Spleen (tissue), 11 donors: Measurements from ENCODE around the gene PIR. TPM values are rescaled to one million over a fixed set of nuclear protein-coding genes. Genes with fewer than 3 reads are reported as not detected.

Experiments used
- DNase-seq: peaks from one replicate; pipeline ENCODE4 v3.0.0-alpha.2; 2020
- H3K27ac ChIP-seq, 8 donors: fragments of 200-600 bp; sonication (generic) in 7 of 8; 1 replicate in 4 of 8; 2 replicates in 4 of 8; pipeline versions ENCODE4 v1.5.0 to v1.8.0; 2016 to 2021; ENCODE audit warnings: inconsistent platforms in 4 of 8, mild to moderate bottlenecking in 4 of 8, moderate library complexity in 1 of 8
- H3K27me3 ChIP-seq, 7 donors: fragments of 200-600 bp; sonication (generic) in 6 of 7; replicated peaks in 1 of 7; 1 replicate in 4 of 7; 2 replicates in 3 of 7; pipeline versions ENCODE4 v1.5.0 to v1.8.0; 2016 to 2021; ENCODE audit warnings: inconsistent platforms in 3 of 7, mild to moderate bottlenecking in 1 of 7
- H3K36me3 ChIP-seq, 6 donors: fragments of 200-600 bp; sonication (generic) in 5 of 6; 1 replicate in 4 of 6; 2 replicates in 2 of 6; pipeline versions ENCODE4 v1.5.0 to v1.8.0; 2016 to 2021; ENCODE audit warnings: inconsistent platforms in 2 of 6
- H3K4me1 ChIP-seq, 6 donors: fragments of 200-600 bp; sonication (generic) in 5 of 6; 1 replicate in 3 of 6; 2 replicates in 3 of 6; pipeline versions ENCODE4 v1.5.0 to v1.8.0; 2016 to 2021; ENCODE audit warnings: inconsistent platforms in 3 of 6
- H3K4me3 ChIP-seq, 8 donors: fragments of 200-600 bp; sonication (generic) in 7 of 8; 1 replicate in 4 of 8; 2 replicates in 4 of 8; pipeline versions ENCODE4 v1.5.0 to v1.8.0; 2016 to 2021; ENCODE audit warnings: inconsistent platforms in 4 of 8, mild to moderate bottlenecking in 4 of 8, moderate library complexity in 2 of 8
- H3K9me3 ChIP-seq, 8 donors: fragments of 200-600 bp; sonication (generic) in 7 of 8; 1 replicate in 4 of 8; 2 replicates in 4 of 8; pipeline versions ENCODE4 v1.5.0 to v1.8.0; 2016 to 2021; ENCODE audit warnings: inconsistent platforms in 4 of 8
- CTCF ChIP-seq, 11 experiments: fragments of 200-600 bp in 7 of 11; fragments of 450-650 bp in 4 of 11; sonication (generic) in 4 of 11; IDR thresholded peaks in 8 of 11; conservative IDR thresholded peaks in 3 of 11; 1 replicate in 7 of 11; 2 replicates in 4 of 11; pipeline versions ENCODE4 v1.4.0 to v1.8.0; 2016 to 2021; ENCODE audit warnings: antibody characterized with exemption in 11 of 11, inconsistent platforms in 4 of 11, mild to moderate bottlenecking in 1 of 11
- POLR2A ChIP-seq, 3 donors: fragments of 450-650 bp; IDR thresholded peaks; one replicate each; pipeline ENCODE4 v1.5.1; 2017; ENCODE audit warnings: antibody characterized with exemption in 3 of 3, mild to moderate bottlenecking in 1 of 3
- POLR2AphosphoS5 ChIP-seq, 3 donors: sonication (generic); formaldehyde crosslinking; IDR thresholded peaks; one replicate each; pipeline ENCODE4 v1.5.1; 2017; ENCODE audit warnings: antibody characterized with exemption in 3 of 3
- WGBS, 5 donors: extraction: QIAGEN DNeasy Blood & Tissue Kit in 3 of 5; methylation state at CpG; one replicate each; pipeline versions ENCODE4 v1.1.5 to v1.1.7; 2013 to 2018; 5-methylcytosine and 5-hydroxymethylcytosine counted together
- intact Hi-C: fragments of 100-400 bp; cut with DNase I; formaldehyde crosslinking; loops from one replicate; pipeline ENCODE4 v1.15.0; 2023; ENCODE audit warnings: low total_unique reads
- polyA plus RNA-seq, 3 donors: library from polyadenylated mRNA; stranded (reverse); fragments of 200-250 nt; gene quantifications; one replicate each; pipeline ENCODE4 v1.2.1, GENCODE V29; 2013
- total RNA-seq, 7 donors: library from RNA; depleted of rRNA in 3 of 7; stranded (reverse); fragments of >200 nt in 3 of 7; fragmentation: NEBNext Ultra II Directional in 4 of 7; extraction: Animal tissue kit (Norgen Biotek cat#: 25700) in 4 of 7; gene quantifications; one replicate each; pipeline versions ENCODE4 v1.1.0 to v1.2.1, GENCODE V29; 2016 to 2021
- donor health status: healthy with polysubstance abuse.
- donor health status: DM: no; HTN: no; CAD: no; lungs with moderate emphysema.
- donor health status: DM: no; HTN: no; CAD: no.
- donor health status: Bipolar disorder and iron deficiency.
- donor health status: healthy.
- donor health status: DM: no; HTN: no; CAD: no.
- donor health status: DM: yes; HTN: yes; CAD: no.

Gene PIR
- total and polyA plus RNA-seq, 10 donors: 12.4 to 30.8 (median 24.2) TPM

GRCh38 chrX:15438332-15438731 is 54.8 kb downstream of the PIR start:
- H3K36me3 ChIP-seq: no peaks in the 10 kb centered on the region
- H3K4me3 ChIP-seq: no peak overlapping the region
- intact Hi-C loops: no loop called here
- H3K27ac ChIP-seq: no peak overlapping the region
- no peaks in the 10 kb centered on the region for H3K4me1 ChIP-seq
- DNase-seq: no peak
- 81 to 100% (median 87%) methylated on average over 1 to 3 of the region's 3 CpGs for WGBS, 5 donors
- H3K27me3 ChIP-seq: no peaks in the 10 kb centered on the region
- no peaks in the 10 kb centered on the region for H3K9me3 ChIP-seq
- TF ChIP-seq CTCF (IDR thresholded peaks at IDR 0.05 in 8 of 11, conservative IDR thresholded peaks at IDR 0.05 in 3 of 11) (no peak), POLR2A (IDR thresholded peaks at IDR 0.05) (no peak), POLR2AphosphoS5 (IDR thresholded peaks at IDR 0.05) (no peak)

GRCh38 chrX:15437724-15438123 is 55.4 kb downstream of the PIR start:
- H3K27me3 ChIP-seq: peaks cover 0 to 4% (median 0%) of the 10 kb centered on the region in 7 donors
- 71 to 89% (median 77%) methylated on average over 1 of the region's 1 CpG for WGBS, 5 donors
- H3K4me1 ChIP-seq: no peaks in the 10 kb centered on the region
- DNase-seq: no peak
- no peaks in the 10 kb centered on the region for H3K36me3 ChIP-seq
- no peaks in the 10 kb centered on the region for H3K9me3 ChIP-seq
- TF ChIP-seq POLR2AphosphoS5 (IDR thresholded peaks at IDR 0.05) (no peak), CTCF (IDR thresholded peaks at IDR 0.05 in 8 of 11, conservative IDR thresholded peaks at IDR 0.05 in 3 of 11) (no peak), POLR2A (IDR thresholded peaks at IDR 0.05) (no peak)
- intact Hi-C loops: no loop called here
- no peak overlapping the region for H3K4me3 ChIP-seq
- H3K27ac ChIP-seq: no peak overlapping the region

- no peak overlapping the region for H3K27ac ChIP-seq
- intact Hi-C loops: no loop called here
- TF ChIP-seq POLR2AphosphoS5 (IDR thresholded peaks at IDR 0.05) (no peak), POLR2A (IDR thresholded peaks at IDR 0.05) (no peak), CTCF (IDR thresholded peaks at IDR 0.05 in 8 of 11, conservative IDR thresholded peaks at IDR 0.05 in 3 of 11) (no peak)
- peaks cover 0 to 9% (median 0%) of the 10 kb centered on the region in 7 donors for H3K27me3 ChIP-seq
- no peaks in the 10 kb centered on the region for H3K9me3 ChIP-seq
- no peak overlapping the region for H3K4me3 ChIP-seq
- no peak for DNase-seq
- no peaks in the 10 kb centered on the region for H3K4me1 ChIP-seq
- WGBS, 5 donors: 62 to 84% (median 65%) methylated on average over 2 of the region's 2 CpGs
- no peaks in the 10 kb centered on the region for H3K36me3 ChIP-seq
Observed at GRCh38 chrX:15435836-15436619, 57.1 kb downstream of the PIR start.

- no peak overlapping the region for H3K27ac ChIP-seq
- no peaks in the 10 kb centered on the region for H3K4me1 ChIP-seq
- intact Hi-C loops: no loop called here
- no peak for TF ChIP-seq CTCF (IDR thresholded peaks at IDR 0.05 in 8 of 11, conservative IDR thresholded peaks at IDR 0.05 in 3 of 11)
- no peak for TF ChIP-seq POLR2AphosphoS5 (IDR thresholded peaks at IDR 0.05)
- TF ChIP-seq POLR2A (IDR thresholded peaks at IDR 0.05): no peak
- no peaks in the 10 kb centered on the region for H3K36me3 ChIP-seq
- no peak overlapping the region for H3K4me3 ChIP-seq
- 53 to 77% (median 72%) methylated on average over 2 of the region's 2 CpGs for WGBS, 5 donors
- no peak for DNase-seq
- H3K27me3 ChIP-seq: peaks cover 0 to 16% (median 0%) of the 10 kb centered on the region in 7 donors
- H3K9me3 ChIP-seq: no peaks in the 10 kb centered on the region
Observed at GRCh38 chrX:15434205-15434604, 58.9 kb downstream of the PIR start.
